Peyer's patch (tissue), 4 donors: ENCODE measurements around the gene TPRN. TPM values are rescaled to one million over a fixed set of nuclear protein-coding genes. Genes with fewer than 3 reads are reported as not detected.

ENCODE experiments used
- DNase-seq, 3 donors: peaks; one replicate each; pipeline ENCODE4 v3.0.0-alpha.2; 2017 to 2019
- H3K27ac ChIP-seq, 4 donors: fragments of 200-600 bp; sonication (generic); one replicate each; pipeline ENCODE4 v1.5.1; 2016 to 2019
- H3K27me3 ChIP-seq, 2 donors: fragments of 200-600 bp; sonication (generic); one replicate each; pipeline ENCODE4 v1.5.1; 2019
- H3K36me3 ChIP-seq, 3 donors: fragments of 200-600 bp; sonication (generic); one replicate each; pipeline ENCODE4 v1.5.1; 2016 to 2019
- H3K4me1 ChIP-seq, 4 donors: fragments of 200-600 bp; sonication (generic); one replicate each; pipeline ENCODE4 v1.5.1; 2016 to 2019
- H3K4me3 ChIP-seq, 4 donors: fragments of 200-600 bp; sonication (generic); 1 replicate in 3 of 4; 2 replicates in 1 of 4; pipeline ENCODE4 v1.5.1; 2016 to 2019; ENCODE audit warnings: mild to moderate bottlenecking in 1 of 4
- H3K9me3 ChIP-seq, 4 donors: fragments of 200-600 bp; sonication (generic); one replicate each; pipeline ENCODE4 v1.5.1; 2016 to 2019; ENCODE audit warnings: mild to moderate bottlenecking in 1 of 4
- POLR2A ChIP-seq, 2 donors: fragments of 450-650 bp; IDR thresholded peaks; one replicate each; pipeline ENCODE4 v1.5.1; 2017; ENCODE audit warnings: antibody characterized with exemption in 2 of 2, mild to moderate bottlenecking in 2 of 2, moderate library complexity in 2 of 2
- total RNA-seq, 4 donors: library from RNA; depleted of rRNA; stranded (reverse); fragments of >200 nt; gene quantifications; one replicate each; pipeline ENCODE4 v1.1.0, GENCODE V29; 2016
- TF ChIP-seq, protein P1 (sequence below), 6 experiments: fragments of 450-650 bp in 4 of 6; fragments of 200-600 bp in 2 of 6; sonication (generic) in 1 of 6; IDR thresholded peaks; one replicate each; pipeline ENCODE4 v1.5.1; 2017 to 2019; ENCODE audit warnings: antibody characterized with exemption in 6 of 6, mild to moderate bottlenecking in 3 of 6, moderate library complexity in 1 of 6

TPRN gene
- total RNA-seq, 4 donors from 2014 or later = 28.1 to 167 (median 130) TPM

DNA sequence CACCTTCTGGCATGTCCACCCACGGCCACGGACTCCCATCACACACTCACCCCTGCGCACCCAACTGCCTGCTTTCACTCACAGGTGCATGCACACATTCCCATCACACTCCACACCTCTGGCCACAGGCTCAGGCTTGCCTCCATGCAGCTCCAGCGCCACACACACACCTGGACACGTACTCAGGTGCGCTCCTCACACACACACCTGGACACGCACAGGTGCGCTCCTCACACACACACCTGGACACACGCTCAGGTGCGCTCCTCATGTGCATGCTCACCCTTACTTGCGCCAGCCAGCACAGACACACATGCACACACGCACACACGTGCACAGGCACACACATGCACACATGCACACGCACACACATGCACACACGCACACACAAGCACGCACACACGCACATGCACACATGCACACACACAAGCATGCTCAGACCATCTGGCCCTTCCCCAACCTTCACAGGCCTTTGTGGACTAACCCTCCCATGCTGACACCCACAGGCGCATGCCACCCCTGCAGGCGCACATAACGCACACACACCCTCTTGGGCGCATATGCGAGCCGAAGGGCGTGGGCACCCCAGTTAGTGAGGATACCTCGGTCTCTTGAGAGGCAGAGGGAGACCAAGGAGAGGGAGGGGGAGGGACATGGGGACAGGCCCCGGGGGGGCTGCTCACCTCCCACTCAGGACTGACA is 53.3 kb downstream of the TPRN start:
- H3K27me3 ChIP-seq = no peaks in the 10 kb centered on the region

GRCh38 chr9:137146527-137146918 is 54.0 kb downstream of the TPRN start:
- Histone ChIP-seq H3K27ac (no peak overlapping the region), H3K4me1 (no peaks in the 10 kb centered on the region), H3K9me3 (no peaks in the 10 kb centered on the region), H3K36me3 (no peaks in the 10 kb centered on the region), H3K27me3 (no peaks in the 10 kb centered on the region), H3K4me3 (no peak overlapping the region)
- TF ChIP-seq, protein P1, sequence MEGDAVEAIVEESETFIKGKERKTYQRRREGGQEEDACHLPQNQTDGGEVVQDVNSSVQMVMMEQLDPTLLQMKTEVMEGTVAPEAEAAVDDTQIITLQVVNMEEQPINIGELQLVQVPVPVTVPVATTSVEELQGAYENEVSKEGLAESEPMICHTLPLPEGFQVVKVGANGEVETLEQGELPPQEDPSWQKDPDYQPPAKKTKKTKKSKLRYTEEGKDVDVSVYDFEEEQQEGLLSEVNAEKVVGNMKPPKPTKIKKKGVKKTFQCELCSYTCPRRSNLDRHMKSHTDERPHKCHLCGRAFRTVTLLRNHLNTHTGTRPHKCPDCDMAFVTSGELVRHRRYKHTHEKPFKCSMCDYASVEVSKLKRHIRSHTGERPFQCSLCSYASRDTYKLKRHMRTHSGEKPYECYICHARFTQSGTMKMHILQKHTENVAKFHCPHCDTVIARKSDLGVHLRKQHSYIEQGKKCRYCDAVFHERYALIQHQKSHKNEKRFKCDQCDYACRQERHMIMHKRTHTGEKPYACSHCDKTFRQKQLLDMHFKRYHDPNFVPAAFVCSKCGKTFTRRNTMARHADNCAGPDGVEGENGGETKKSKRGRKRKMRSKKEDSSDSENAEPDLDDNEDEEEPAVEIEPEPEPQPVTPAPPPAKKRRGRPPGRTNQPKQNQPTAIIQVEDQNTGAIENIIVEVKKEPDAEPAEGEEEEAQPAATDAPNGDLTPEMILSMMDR (IDR thresholded peaks at IDR 0.05) = no peak
- DNase-seq = no peak

More for the DNA sequence above, 53.3 kb downstream of the TPRN start:
- Histone ChIP-seq H3K4me1 (no peaks in the 10 kb centered on the region), H3K4me3 (no peak overlapping the region), H3K27ac (no peak overlapping the region), H3K9me3 (no peaks in the 10 kb centered on the region), H3K36me3 (no peaks in the 10 kb centered on the region)
- TF ChIP-seq, protein P1 (IDR thresholded peaks at IDR 0.05) = no peak
- TF ChIP-seq POLR2A (IDR thresholded peaks at IDR 0.05) = no peak
- DNase-seq = no peak

DNA sequence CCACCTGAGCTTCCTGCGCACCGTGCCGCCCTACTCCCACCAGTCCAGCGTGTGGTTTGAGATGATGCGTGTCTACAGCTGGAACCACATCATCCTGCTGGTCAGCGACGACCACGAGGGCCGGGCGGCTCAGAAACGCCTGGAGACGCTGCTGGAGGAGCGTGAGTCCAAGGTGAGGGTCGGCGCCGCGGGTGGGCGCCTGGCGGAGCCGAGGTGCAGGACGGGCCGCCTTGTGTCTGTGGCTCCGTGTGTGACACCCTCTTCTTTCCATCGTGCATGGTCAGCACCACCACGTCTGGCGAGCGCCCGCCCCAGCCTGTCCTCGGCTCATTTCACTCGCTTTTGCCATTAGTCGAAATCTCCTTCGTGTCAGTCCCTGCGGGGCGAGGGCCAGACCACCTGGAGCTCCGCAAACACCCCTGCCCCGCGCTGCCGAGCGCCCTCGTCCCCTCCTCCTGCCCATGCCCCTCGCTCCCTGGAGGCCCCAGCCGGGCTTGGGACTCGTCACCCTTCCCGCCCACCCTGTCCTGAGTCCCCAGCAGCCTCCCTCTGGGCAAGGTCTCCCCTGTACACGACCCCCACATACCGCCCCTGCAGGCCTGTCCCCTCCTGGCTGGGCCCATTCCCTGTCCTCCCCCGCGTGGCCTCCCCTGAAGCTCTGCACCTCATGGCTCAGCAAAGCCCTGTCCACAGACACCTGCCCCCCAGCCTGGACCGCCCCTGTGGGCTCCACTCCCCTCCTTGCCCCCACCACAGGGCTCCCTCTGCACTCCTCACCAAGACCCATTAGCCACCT is 54.6 kb downstream of the TPRN start:
- TF ChIP-seq, protein P1 (IDR thresholded peaks at IDR 0.05) = no peak
- no peak for TF ChIP-seq POLR2A (IDR thresholded peaks at IDR 0.05)
- no peaks in the 10 kb centered on the region for H3K9me3 ChIP-seq
- no peaks in the 10 kb centered on the region for H3K36me3 ChIP-seq
- no peak for DNase-seq
- H3K27me3 ChIP-seq = peaks cover 0 to 3% of the 10 kb centered on the region in 2 donors
- H3K27ac ChIP-seq = no peak overlapping the region
- no peaks in the 10 kb centered on the region for H3K4me1 ChIP-seq
- no peak overlapping the region for H3K4me3 ChIP-seq

GRCh38 chr9:137143459-137143858 is 57.1 kb downstream of the TPRN start:
- H3K9me3 ChIP-seq = no peaks in the 10 kb centered on the region
- H3K27me3 ChIP-seq = peaks cover 0 to 11% of the 10 kb centered on the region in 2 donors
- H3K4me1 ChIP-seq = peaks cover 0 to 5% (median 3%) of the 10 kb centered on the region in 4 donors

More at GRCh38 chr9:137143459-137143858, 57.1 kb downstream of the TPRN start:
- no peak for DNase-seq
- H3K36me3 ChIP-seq = no peaks in the 10 kb centered on the region
- no peak overlapping the region for H3K27ac ChIP-seq
- TF ChIP-seq, protein P1 (IDR thresholded peaks at IDR 0.05) = no peak
- no peak for TF ChIP-seq POLR2A (IDR thresholded peaks at IDR 0.05)
- no peak overlapping the region for H3K4me3 ChIP-seq
